GM12872 (cell line): ENCODE data around the gene MZB1.

ENCODE experiments used
- TF ChIP-seq, protein P1 (sequence below): IDR thresholded peaks from 3 replicates; pipeline ENCODE4 v1.5.1; 2011; ENCODE audit warnings: low read depth, mild to moderate bottlenecking, low read length, moderate library complexity; ENCODE audit not compliant: insufficient read depth

The MZB1 gene

DNA sequence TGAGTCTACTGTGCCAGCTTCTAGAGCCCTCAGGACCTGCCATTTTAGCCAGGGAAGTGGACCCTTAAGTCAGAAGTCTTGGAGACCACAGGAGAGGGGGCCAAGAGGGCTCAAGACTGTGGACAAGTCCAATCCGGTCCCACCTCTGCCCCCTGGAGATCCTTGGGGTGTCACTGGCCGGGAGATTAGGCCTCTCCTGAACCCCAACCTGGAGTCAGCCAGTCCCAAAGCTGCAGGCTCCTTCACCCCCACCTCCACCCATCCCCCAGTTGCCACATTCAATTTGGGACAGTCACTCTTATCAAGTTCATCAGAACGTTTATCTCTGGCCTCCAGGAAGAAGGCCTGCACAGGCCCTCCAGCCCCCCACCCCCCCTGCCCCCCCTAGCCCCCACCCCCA, 6.9 kb downstream of the MZB1 start:
- TF ChIP-seq, protein P1, sequence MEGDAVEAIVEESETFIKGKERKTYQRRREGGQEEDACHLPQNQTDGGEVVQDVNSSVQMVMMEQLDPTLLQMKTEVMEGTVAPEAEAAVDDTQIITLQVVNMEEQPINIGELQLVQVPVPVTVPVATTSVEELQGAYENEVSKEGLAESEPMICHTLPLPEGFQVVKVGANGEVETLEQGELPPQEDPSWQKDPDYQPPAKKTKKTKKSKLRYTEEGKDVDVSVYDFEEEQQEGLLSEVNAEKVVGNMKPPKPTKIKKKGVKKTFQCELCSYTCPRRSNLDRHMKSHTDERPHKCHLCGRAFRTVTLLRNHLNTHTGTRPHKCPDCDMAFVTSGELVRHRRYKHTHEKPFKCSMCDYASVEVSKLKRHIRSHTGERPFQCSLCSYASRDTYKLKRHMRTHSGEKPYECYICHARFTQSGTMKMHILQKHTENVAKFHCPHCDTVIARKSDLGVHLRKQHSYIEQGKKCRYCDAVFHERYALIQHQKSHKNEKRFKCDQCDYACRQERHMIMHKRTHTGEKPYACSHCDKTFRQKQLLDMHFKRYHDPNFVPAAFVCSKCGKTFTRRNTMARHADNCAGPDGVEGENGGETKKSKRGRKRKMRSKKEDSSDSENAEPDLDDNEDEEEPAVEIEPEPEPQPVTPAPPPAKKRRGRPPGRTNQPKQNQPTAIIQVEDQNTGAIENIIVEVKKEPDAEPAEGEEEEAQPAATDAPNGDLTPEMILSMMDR = no peak

DNA sequence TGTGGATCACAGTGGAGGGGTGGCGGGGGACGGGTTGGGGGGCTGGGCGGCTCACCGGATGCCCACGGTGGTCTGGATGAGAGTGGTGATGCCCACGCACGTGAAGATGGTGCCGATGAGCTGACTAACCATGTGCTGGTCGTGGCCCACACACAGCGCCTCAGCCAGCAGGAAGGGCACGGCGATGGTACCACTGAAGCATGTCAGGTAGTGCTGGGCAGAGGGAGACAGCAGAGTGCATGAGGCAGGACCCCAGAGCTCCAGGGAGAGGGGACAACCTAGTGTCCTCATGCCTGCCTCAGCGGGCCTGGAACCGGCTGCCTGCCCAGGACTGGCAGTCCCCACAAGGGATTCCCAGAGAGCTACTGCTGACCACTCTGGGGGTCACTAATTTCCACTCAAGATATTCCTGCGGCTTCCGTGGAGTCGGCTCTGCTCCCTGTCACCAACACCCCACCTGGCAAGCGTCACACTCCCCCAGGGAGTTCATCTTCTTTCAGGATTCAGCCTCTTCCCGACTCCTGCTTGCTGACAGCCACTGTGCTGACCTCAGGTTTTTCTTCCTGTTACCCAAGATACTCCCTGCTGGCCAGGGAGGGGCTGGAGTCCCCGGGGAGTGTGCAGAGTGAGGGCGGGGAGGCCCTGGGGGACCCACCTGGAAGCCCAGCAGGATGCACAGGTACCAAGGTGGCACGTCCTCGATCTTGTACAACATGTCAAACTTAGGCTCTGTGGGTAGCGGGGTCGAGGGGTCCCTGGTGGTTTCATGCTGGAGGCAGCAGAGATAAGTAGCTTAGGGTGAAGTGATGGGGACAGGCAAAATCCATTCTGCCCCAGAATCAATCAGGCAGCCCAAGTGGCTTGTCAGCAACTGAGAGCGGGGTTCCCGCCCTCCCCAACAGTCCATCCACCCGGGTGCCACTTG, 7.6 kb downstream of the MZB1 start:
- TF ChIP-seq, protein P1 = no peak

- TF ChIP-seq, protein P1 = no peak
These were observed 9.9 kb downstream of the MZB1 start for GRCh38 chr5:139379626-139380449.

DNA sequence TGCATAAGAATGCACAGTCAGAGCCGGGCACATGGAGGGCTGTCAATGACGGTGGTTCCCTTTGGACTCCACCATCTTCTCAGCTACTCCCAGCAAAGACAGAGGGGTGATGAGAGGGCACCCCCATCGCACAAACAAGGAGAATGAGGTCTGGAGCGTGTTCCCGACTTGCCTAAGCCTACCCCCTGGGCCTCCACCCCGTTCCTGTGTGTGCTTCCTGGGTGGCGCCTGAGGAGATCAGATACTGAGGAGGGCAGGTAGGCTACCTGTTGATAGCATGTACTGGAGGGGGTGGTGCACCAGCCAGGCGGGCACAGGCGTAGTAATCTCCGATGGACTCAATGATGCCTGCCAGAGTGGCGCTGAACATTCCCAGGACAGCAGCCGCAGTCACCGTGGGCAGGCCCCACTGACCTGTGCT, 10.8 kb downstream of the MZB1 start:
- TF ChIP-seq, protein P1 = no peak

DNA sequence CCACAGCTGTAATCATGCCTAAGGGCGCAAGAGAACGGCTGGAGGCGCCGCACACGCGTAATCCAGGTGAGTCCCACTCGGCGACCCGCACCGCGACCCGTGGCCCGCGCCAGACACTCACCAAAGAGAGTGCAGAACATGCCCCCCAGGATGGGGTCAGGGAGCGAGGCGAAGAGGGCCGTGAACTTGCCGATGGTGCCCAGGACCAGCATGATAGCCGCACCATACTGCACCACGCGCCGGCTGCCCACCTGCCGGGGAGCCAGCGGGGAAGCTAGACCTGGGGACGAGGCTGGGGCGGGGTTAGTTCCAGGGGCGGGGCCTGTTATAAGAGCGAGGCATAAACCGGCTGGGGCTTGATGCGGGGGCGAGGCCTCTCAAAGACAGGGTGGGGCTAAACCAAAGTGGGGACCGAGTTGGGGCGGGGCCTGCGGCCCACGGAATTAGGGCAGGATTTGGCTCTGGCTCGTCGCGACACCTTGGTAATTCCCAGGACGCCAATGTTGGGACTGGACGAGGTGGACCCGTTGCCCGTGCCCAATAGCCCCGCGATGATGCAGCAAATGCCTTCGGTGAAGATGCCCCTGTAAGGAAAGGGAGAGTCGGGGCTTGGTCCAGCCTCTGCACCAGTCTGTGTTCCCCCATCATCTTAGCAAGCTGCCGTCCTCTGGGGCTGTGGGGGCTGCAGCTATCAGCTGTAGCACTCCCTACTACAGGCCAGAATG, 11.4 kb downstream of the MZB1 start:
- TF ChIP-seq, protein P1 = no peak

GRCh38 chr5:139377226-139377625, 12.5 kb downstream of the MZB1 start:
- TF ChIP-seq, protein P1 = no peak

DNA sequence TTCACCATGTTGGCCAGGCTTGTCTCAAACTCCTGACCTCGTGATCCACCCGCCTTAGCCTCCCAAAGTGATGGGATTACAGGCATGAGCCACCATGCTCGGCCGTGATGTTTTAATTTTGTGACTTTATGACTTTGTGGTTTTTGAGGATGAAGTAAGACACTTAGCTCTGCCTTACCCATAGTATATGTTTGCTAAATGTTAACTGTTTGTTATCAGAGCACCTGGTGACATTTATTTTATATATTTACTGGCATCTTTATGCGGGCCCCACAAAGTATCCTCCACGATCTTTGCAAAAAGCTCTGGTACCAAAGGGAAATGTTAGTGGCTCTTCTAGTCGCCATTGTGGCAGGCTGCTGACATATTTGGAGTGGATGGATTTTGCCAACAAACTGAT, 13.3 kb downstream of the MZB1 start:
- TF ChIP-seq, protein P1 = no peak
